ELR (cell line): Measurements from ENCODE around the gene STX1B.
"Not testable (repeated sequence)": the region's sequence is repeated elsewhere in the genome, so short reads cannot be mapped to it uniquely, and the experiment has no call there.

Experiments
- DNase-seq: peaks from one replicate; pipeline ENCODE4 v3.0.0-alpha.2; 2015; ENCODE audit warnings: low read depth

STX1B gene

DNA sequence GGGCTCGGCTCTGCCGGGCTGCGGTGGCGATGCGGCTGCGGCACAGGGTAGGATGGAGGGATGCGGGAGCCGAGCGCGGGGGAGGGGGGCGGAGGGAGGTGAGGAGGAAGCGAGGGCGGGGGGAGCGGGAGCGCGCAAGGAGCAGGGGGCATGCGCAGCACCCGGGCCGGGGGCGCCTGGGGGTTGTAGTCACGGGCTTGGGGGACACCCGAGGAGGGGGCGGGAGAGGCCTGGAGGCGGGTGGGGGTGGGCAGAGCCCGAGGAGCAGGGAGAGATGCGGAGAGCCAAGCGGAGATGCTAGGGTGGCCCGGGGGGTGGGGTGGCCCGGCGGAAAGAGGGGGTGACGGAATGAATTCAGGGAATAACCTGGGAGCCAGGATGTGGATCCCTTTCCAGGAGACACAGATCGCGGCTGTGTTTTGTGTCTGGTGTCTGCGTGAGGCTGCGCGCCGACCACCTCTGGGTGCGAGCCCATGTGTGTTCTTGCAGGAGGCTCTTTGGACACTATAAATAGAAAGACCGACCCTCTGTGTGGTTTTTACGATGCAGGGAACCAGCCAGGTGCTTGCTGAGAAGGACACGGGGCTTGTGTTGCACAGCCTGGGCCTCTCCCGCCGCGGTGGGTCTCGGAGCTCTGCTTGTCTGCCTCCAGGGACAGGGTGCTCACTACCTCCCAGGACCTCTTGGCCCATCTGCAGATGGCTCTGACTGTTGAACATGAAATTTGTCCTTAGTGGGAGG is at the start of gene STX1B:
STX1B (minus strand) TSS at position 54 of the 741 bp plus-strand sequence. CDS start 242 bp downstream, outside the sequence.
- DNase-seq, result peak; percentile 49

DNA sequence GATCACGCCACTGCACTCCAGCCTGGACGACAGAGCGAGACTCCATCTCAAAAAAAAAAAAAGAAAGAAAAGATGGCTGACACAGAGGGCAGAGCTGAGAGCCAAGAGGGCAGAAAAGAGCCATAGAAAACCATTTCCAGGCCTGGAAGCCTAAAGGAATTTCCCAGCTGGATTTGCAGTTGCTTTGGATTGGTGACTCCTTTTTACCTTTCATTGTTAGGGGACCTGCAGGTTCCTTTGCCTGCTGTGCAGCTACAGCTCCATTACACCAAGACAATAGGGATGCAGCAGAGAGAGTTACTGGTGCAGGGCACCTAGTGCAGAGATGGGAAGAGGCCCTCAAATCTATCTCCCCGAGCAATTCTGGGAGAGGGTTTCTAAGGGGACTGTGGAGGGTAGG is 45.2 kb upstream of the STX1B start:
- no peak for DNase-seq

- peak; percentile 98 for DNase-seq
These were observed 41.7 kb upstream of the STX1B start for GRCh38 chr16:31052114-31052513.

- DNase-seq, result no peak
These were observed 40.0 kb upstream of the STX1B start for GRCh38 chr16:31050280-31051030.

DNA sequence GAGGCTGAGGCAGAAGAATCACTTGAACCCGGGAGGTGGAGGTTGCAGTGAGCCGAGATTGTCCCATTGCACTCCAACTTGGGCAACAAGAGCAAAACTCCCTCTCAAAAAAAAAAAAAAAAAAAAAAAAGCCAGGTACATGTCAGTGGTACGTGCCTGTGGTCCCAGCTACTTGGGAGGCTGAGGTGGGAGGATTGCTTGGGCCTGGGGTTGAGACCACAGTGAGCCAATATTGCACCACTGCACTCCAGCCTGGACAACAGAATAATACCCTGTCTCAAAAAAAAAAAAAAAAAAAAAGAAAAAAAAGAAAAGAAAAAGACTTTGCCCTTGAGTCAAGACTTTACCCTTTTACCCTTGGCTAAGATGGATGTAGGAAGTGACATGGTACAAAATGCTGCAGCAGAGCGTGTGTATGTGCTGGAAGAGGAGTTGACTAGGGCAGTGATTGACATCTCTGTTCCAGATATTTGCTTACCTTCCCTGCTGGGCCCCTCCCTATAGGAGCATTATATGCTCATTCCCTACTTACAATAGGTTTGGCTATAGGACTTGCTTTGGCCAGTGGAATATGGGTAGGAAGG is 33.6 kb upstream of the STX1B start:
- DNase-seq, result no peak

- no peak for DNase-seq
These were observed 32.9 kb upstream of the STX1B start for GRCh38 chr16:31043352-31043751.

DNA sequence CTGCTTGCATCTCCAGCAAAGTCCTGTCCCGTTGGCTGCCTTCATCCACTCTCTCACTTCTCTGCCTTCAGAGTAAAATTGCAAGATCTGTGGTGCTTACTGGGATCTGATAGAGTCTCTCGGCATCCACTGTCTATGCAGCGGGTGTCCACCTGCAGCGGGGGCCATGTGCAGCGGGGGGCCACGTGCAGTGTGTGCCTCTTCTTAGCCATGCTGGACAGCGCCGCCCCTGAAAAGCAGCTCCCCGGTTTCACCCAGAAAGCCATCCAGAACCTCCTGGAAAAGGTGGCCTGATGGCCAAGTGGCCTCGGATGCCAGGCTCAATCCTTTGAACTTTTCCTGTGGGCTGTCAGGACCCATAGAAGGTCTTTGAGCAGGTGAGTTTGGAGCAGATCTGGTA is 32.4 kb upstream of the STX1B start:
- no peak for DNase-seq

- no peak for DNase-seq
These were observed 28.6 kb upstream of the STX1B start for GRCh38 chr16:31038993-31039392.

DNA sequence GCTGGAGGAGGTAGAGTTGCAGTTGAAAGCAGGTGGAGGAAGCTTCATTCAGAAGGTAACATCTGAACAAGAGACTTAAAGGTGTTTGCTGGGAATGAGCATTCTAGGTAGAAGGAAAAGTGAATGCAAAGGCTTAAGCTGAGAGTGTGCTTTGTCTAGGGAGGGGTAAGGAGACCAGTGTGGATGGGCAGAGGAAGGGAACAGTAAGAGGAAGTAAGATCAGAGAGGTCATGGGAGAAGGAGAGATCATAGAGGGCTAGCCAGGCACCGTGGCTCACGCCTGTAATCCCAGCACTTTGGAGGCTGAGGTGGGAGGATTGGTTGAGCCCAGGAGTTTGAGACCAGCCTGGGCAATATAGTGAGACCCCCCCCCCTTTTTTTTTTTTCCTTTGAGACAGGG is 26.3 kb upstream of the STX1B start:
- no peak for DNase-seq

DNA sequence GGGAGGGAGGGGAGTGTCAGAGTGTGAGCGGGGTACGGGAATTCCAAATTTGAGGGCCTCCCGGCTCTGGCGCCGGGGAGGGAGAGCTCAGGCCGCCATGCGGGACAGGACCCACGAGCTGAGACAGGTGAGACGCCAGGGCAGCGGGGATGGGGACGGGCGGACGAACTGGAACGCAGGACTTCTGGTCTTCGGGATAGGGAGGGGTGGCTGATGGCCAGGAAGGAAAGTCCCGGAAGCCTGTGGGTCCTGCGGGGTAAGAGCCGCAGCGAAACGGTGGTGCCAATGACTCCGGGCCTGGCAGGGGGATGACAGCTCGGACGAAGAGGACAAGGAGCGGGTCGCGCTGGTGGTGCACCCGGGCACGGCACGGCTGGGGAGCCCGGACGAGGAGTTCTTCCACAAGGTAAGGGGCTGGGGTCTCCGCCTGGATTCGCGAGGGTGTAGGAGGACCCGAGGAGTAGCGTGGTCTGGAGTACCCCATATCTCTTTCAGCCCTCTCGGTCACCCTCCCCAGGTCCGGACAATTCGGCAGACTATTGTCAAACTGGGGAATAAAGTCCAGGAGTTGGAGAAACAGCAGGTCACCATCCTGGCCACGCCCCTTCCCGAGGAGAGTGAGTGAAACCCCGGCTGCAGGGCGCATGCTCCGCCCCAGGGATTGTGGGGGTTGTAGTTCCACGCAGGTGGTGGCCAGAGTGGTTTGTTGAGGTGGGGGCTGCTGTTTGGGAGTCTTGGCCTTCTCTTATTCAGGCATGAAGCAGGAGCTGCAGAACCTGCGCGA is 23.5 kb upstream of the STX1B start:
- peak; percentile 88 for DNase-seq

DNA sequence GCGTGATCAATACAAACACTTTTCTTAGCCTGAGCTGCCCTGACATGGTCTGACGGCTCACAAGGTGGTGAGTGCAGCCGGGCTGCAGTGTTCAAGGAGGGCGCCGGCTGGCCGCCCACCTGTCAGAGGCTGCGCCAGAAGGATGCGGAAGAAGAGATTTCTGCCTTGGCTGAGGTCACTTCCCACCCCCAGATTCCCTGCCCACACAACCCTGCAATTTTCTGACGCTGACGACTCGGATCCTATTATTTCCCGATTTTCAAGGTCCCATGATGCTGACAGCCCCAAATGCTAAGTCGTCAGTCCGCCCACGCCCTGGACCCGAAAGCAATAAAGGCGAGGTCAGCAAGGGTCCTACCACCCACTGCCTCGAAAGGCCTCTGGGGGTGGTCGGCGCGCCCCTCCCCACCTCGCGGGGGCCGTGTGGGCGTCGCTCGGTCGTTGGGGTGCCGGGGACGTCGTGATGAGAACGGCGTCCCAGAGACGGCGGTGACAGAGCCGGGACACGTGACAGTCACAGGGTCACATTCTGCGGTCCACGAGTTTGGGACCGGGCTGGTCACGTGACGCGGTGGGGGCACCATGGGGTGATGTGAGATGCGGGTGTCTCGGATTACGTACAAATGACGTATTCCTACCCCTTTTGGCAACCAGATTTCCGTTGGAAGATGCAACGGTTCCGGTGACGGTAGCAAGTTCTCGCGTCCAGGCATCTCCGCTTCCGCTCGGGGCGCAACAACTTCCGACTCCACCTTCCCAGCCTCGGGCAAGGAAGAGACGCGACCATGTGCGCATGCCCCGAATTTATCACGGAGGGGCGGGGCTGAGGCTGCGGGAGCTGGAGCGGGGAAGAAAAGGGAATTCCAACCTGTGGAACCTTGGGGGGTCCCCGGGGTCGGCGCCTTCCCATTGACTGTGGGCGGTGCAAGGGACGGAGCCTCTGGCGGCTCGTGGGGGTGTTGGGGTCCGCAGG is 22.6 kb upstream of the STX1B start, which contains the start of gene STX4:
STX4 (plus strand) TSS at position 823 of the 973 bp plus-strand sequence. CDS start 248 bp downstream, outside the sequence.
- peak; percentile 98 for DNase-seq

- no peak for DNase-seq
These were observed 20.8 kb upstream of the STX1B start for GRCh38 chr16:31031276-31031675.

GRCh38 chr16:31029272-31029671 is 18.8 kb upstream of the STX1B start:
- no peak for DNase-seq

GRCh38 chr16:31025339-31025738 is 14.9 kb upstream of the STX1B start:
- no peak for DNase-seq

DNA sequence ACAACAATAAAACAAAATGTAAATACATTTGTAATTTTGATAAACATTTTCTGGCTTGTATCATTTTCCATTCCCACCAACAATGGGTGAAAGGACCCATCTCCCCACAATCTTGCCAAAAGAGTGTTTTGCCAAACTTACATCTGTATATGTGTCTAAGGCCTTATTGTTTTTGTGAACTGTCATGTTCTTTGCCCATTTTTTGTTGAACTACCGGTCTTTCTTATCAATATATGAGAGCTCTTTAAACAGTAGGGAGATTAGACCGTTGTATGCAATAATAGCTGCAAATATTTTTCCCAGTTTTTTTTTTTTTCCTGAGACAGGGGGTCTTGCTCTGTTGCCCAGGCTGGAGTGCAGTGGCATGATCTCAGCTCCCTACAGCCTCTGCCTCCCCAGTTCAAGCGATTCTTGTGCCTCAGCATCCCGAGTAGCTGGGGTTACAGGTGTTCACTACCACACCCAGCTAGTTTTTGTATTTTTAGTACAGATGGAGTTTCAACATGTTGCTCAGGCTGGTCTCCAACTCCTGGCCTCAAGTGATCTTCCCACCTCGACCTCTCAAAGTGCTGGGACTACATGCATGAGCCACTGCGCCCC is 13.3 kb upstream of the STX1B start:
- DNase-seq, result no peak

- DNase-seq, result no peak
These were observed 12.8 kb upstream of the STX1B start for GRCh38 chr16:31023252-31023602.

- no peak for DNase-seq
These were observed 12.3 kb upstream of the STX1B start for GRCh38 chr16:31022544-31023251.

DNA sequence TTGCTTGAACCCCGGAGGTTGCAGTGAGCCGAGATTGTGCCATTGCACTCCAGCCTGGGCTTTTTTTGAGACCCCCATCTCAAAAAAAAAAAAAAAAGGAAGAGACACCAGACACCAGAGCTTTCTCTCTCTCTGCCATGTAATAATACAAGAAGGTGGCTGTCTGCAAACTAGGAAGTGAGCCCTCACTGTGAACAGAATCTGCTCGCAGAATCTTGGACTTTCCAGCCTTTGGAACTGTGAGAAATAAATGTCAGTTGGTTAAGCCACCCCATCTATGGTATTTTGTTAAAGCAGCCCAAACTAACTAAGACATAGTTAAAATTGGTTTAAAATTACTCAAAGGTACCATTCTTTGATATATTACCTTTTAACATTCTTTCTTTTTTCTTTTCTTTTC is 10.1 kb upstream of the STX1B start:
- DNase-seq, result no peak

DNA sequence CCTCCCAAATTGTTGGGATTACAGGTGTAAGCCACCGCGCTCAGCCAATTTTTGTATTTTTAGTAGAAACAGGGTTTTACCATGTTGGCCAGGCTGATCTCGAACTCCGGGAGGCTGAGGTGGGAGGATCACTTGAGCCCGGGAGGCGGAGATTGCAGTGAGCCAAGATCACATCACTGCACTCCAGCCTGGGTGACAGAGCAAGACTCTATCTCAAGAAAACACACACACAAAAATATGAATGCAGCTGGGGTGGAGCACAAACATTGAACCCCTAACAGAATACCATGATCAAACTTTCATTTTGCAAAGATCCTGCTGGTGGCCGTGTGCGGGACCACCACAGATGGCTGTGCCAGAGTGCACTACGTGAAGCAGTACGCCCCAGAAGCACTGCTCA is 7.3 kb upstream of the STX1B start:
- not testable (repeated sequence) for DNase-seq

- peak; percentile 36 for DNase-seq
These were observed 5.6 kb upstream of the STX1B start for GRCh38 chr16:31016018-31016417.
